KBM-7 (cell line): ENCODE data around the gene CAB39.

Experiments
- DNase-seq: peaks from one replicate; pipeline ENCODE4 v3.0.0-alpha.2; 2015
- in situ Hi-C: fragments of 300-500 bp; cut with MboI; formaldehyde crosslinking; loops from 2 replicates; pipeline ENCODE4 v1.14.3; 2020; ENCODE audit warnings: low sequenced_read_pairs, low pct_unique_long_range_greater_than_20kb, mixed read lengths

The CAB39 gene

GRCh38 chr2:230797515-230798495 is 85.2 kb downstream of the CAB39 start:
- DNase-seq = peak; percentile 81
- in situ Hi-C loops = no loop called here

DNA sequence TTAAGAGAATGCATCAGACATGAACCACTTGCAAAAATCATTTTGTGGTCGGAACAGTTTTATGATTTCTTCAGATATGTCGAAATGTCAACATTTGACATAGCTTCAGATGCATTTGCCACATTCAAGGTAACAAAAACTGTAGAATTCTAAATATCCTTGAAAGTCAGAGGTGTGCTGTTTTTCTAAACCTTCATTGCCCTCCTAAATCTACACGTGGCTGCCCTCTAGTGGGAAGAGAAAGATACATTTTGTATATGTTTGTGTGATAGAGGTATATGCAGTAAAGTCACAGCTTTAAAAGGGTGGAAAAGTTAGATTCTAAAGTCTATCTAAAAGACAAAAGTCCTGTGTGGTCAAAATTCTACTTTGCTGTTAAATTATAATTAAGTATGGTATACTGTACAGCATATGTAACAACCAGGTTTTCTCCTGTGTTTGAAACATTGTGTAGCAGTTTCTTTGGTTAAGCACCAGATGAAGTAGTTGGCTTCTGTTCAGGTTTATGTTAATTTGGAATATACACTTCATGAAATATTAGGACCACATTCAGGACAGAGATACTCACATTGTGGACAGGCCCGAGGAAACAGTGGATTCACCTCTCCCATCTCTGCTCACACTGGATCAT is 86.2 kb downstream of the CAB39 start:
- peak; percentile 69 for DNase-seq
- in situ Hi-C loops = no loop called here

GRCh38 chr2:230805353-230806017 is 92.8 kb downstream of the CAB39 start:
- DNase-seq = no peak
- in situ Hi-C loops = loop anchor here (25.0 kb wide), 1 partner anchor 643 kb away; no protein-coding TSS in a partner anchor

- no peak for DNase-seq
- in situ Hi-C loops = loop anchor here (25.0 kb wide), 1 partner anchor 645 kb away; no protein-coding TSS in a partner anchor
Measured at GRCh38 chr2:230807729-230808128, 95.1 kb downstream of the CAB39 start.

DNA sequence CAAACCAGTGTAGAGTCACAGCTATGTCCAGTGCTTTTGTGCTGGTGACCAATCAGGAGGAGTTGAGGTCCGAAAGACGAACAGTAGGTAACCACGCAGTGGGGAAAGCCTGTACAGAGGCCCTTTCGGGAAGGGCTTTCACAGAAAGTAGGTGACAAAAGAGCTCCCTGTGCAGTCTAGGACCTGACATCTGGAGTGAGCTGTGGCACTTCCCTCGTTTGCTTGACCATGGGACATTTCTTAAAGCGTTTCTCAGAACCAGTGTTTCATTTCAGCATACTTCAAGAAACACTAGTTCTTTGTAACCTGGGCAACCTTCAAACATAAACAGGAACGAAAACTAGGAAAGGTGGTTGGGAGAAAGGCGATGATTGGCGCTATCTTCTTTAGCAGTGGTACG is 96.4 kb downstream of the CAB39 start:
- no peak for DNase-seq
- in situ Hi-C loops = loop anchor here (25.0 kb wide), 1 partner anchor 647 kb away; no protein-coding TSS in a partner anchor

DNA sequence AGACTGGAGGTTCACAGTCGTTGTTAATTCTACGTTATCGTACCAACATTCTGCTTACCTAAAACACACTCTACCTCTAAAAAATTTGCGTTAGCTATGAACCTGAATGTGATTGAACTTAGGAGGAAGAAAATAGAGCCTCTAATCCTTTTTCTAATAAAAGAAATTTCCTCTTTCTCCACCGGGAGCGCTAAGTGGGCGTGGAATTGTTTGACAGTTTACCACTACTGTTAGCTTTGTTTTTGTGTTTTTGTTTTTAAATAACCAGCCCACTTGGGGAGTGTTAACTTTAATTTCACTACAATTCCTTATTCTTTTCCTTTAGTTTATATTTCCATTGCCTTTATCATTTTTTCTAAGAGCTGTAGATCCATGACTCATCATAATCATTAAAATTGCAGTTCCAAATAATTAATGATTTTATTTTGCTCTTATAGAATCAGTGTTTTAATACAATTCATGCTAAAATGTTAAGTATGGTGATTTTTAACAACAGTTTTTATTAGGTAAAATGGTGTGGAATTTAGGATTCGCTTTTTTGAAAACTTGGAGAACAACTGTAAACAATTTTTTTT is 97.1 kb downstream of the CAB39 start:
- DNase-seq = no peak
- in situ Hi-C loops = loop anchor here (25.0 kb wide), 1 partner anchor 647 kb away; no protein-coding TSS in a partner anchor

DNA sequence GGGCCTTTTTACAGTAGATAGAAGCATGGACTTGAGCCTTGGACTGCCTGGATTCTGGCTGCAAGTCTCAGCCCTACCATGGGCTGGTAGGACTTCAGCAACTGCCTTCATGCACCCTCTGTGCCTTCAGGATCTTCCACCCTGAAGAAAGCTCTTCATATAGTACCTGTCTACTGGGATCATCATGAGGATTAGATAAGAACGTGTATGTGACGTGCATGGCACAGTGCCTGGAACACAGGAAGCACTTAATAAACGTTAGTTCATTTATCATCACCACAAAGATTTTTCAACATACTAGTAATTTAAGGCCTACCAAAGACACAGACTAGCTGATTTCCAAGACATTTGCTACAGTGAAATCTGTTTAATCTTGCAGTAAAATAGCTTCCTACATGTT is 98.9 kb downstream of the CAB39 start:
- no peak for DNase-seq
- in situ Hi-C loops = loop anchor here (25.0 kb wide), 1 partner anchor 649 kb away; no protein-coding TSS in a partner anchor

- no peak for DNase-seq
- in situ Hi-C loops = loop anchor here (25.0 kb wide), 1 partner anchor 650 kb away; no protein-coding TSS in a partner anchor
Measured at GRCh38 chr2:230812033-230812432, 99.4 kb downstream of the CAB39 start.

GRCh38 chr2:230814616-230815015 is 102.0 kb downstream of the CAB39 start:
- DNase-seq = peak; percentile 69
- in situ Hi-C loops = loop anchor here (25.0 kb wide), 1 partner anchor 652 kb away; no protein-coding TSS in a partner anchor

DNA sequence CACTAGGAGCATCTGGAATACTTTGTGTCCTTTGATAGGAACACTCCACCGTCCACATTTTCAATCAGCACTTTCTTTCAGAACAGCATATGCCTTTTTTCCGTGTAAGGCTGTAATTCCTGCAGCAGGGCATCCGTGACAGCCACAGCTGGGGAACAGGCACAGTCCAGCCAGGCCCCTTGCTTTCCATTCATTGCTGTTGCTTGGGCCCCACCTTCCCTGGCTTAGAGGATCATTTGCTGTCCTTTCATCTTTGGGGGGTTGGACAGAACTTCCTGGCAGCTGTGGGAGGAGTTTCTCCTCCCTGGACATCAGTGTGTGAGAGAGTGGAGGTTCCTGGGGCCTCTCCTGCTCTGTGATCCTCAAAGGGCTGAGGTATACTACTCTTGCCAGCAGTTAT is 102.4 kb downstream of the CAB39 start:
- DNase-seq = no peak
- in situ Hi-C loops = loop anchor here (25.0 kb wide), 1 partner anchor 653 kb away; no protein-coding TSS in a partner anchor

GRCh38 chr2:230816735-230817134 is 104.1 kb downstream of the CAB39 start:
- no peak for DNase-seq
- in situ Hi-C loops = loop anchor here (25.0 kb wide), 1 partner anchor 654 kb away; no protein-coding TSS in a partner anchor

DNA sequence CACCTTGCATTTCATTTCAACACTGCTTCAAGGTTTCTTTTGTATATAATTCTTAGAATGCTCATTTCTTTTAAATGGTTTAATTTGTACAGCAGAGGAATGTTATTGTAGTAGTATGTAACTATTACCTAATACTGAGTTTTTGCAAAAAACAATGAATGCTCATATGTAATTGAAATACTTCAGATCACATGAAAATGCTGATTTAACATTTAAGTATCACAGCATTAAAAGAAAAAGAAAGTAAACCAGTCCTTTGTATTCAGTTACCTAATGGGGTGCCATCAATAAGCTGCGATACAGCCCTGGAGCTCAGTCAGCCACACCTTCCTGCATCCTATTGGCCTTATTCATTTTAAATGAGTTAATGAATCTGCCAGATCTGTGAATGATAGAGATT is 106.8 kb downstream of the CAB39 start:
- in situ Hi-C loops = loop anchor here (25.0 kb wide), 1 partner anchor 657 kb away; no protein-coding TSS in a partner anchor
- no peak for DNase-seq

- peak; percentile 11 for DNase-seq
- in situ Hi-C loops = loop anchor here (25.0 kb wide), 1 partner anchor 659 kb away; no protein-coding TSS in a partner anchor
Measured at GRCh38 chr2:230821261-230821990, 108.8 kb downstream of the CAB39 start.

- no peak for DNase-seq
- in situ Hi-C loops = loop anchor here (25.0 kb wide), 1 partner anchor 660 kb away; no protein-coding TSS in a partner anchor
Measured at GRCh38 chr2:230821991-230822520, 109.4 kb downstream of the CAB39 start.

- peak; percentile 9 for DNase-seq
- in situ Hi-C loops = loop anchor here (25.0 kb wide), 1 partner anchor 661 kb away; no protein-coding TSS in a partner anchor
Measured at GRCh38 chr2:230823264-230823964, 110.8 kb downstream of the CAB39 start.

DNA sequence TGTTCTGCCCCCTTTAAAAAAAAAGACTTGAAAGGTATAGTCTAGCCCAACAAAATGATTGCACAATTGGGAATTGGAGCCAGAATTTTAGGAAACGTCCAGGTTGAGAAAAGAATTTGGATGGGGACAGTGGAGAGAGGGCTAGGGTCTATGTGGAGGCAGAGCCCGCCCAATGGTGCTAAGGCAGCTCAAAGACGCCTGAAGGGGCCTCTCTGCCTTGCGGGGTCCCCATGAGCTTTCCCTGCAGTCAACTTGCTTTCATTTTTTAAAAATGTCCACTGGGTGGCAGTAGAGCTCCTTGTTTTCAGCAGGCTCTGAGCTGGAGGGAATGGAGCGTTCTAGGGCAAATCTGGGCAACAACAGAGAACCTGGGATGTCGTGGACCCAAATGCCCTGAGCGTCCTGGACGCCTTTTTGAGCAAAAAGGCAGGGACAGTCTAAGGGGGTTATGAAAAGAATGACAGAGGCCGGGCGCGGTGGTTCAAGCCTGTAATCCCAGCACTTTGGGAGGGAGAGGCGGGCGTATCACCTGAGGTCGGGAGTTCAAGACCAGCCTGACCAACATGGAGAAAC is 111.8 kb downstream of the CAB39 start:
- in situ Hi-C loops = loop anchor here (25.0 kb wide), 1 partner anchor 662 kb away; no protein-coding TSS in a partner anchor
- DNase-seq = peak; percentile 86

GRCh38 chr2:230825354-230825753 is 112.7 kb downstream of the CAB39 start:
- in situ Hi-C loops = loop anchor here (25.0 kb wide), 2 partner anchors 162 to 587 kb away; partner anchors contain the start of gene SPATA3

More at GRCh38 chr2:230825354-230825753, 112.7 kb downstream of the CAB39 start:
- DNase-seq = no peak
